ENCODE measurements around the gene SLC6A3. TPM values are rescaled to one million over a fixed set of nuclear protein-coding genes. Genes with fewer than 3 reads are reported as not detected.
"Not testable (repeated sequence)": the region's sequence is repeated elsewhere in the genome, so short reads cannot be mapped to it uniquely, and the experiment has no call there.

SLC6A3 gene
- total RNA-seq, 2 donors from 2014 or later: 0.18 TPM; not detected in 1

- H3K27me3 Mint-ChIP-seq (ENCODE audit: insufficient read depth): no peaks in the 10 kb centered on the region
- no peak overlapping the region for H3K4me3 Mint-ChIP-seq
- Histone ChIP-seq H3K9ac (ENCODE audit: extremely low read depth, low read length, poor library complexity, severe bottlenecking) (no peak overlapping the region), H3K36me3 (ENCODE audit: control insufficient read depth, insufficient read depth, low read length) (peaks cover 38% of the 10 kb centered on the region), H3K9me3 (ENCODE audit: control insufficient read depth, low read length) (peaks cover 42% of the 10 kb centered on the region), H3K27me3 (ENCODE audit: control insufficient read depth, insufficient read depth, low read length, poor library complexity, severe bottlenecking) (no peaks in the 10 kb centered on the region), H3K27ac (ENCODE audit: low read depth, low read length) (no peak overlapping the region), H3K4me1 (ENCODE audit: control insufficient read depth, insufficient read depth, low read length) (no peaks in the 10 kb centered on the region), H3K4me3 (ENCODE audit: low read length) (no peak overlapping the region)
- peaks cover 3% of the 10 kb centered on the region for H3K4me1 Mint-ChIP-seq
- DNase-seq: peak; percentile 43
- H3K27ac Mint-ChIP-seq: no peak overlapping the region
- H3K9me3 Mint-ChIP-seq: peaks cover 34% of the 10 kb centered on the region
- WGBS, 2 experiments (ENCODE audit: insufficient coverage in 1 of 2, insufficient read length in 1 of 2): 94 to 96% methylated on average over 15 to 16 of the region's 16 CpGs
- H3K36me3 Mint-ChIP-seq (ENCODE audit: low read depth): peaks cover 73% of the 10 kb centered on the region
- no peak for TF ChIP-seq CTCF (conservative IDR thresholded peaks at IDR 0.05)
Measured at GRCh38 chr5:1460054-1460682, 14.9 kb upstream of the SLC6A3 start.

- not testable (repeated sequence) for H3K4me3 Mint-ChIP-seq; H3K4me3 ChIP-seq (ENCODE audit: low read length); H3K4me1 Mint-ChIP-seq; H3K27me3 Mint-ChIP-seq (ENCODE audit: insufficient read depth); H3K27me3 ChIP-seq (ENCODE audit: control insufficient read depth, insufficient read depth, low read length, poor library complexity, severe bottlenecking); H3K27ac ChIP-seq (ENCODE audit: low read depth, low read length); H3K4me1 ChIP-seq (ENCODE audit: control insufficient read depth, insufficient read depth, low read length); H3K9ac ChIP-seq (ENCODE audit: extremely low read depth, low read length, poor library complexity, severe bottlenecking); DNase-seq; H3K27ac Mint-ChIP-seq
- Histone ChIP-seq H3K36me3 (ENCODE audit: control insufficient read depth, insufficient read depth, low read length) (peaks cover 31% of the 10 kb centered on the region), H3K9me3 (ENCODE audit: control insufficient read depth, low read length) (peaks cover 42% of the 10 kb centered on the region)
- Mint-ChIP-seq H3K36me3 (ENCODE audit: low read depth) (peaks cover 66% of the 10 kb centered on the region), H3K9me3 (peaks cover 39% of the 10 kb centered on the region)
- 100% methylated on average over 1 of the region's 2 CpGs for WGBS, 2 experiments (ENCODE audit: insufficient coverage in 1 of 2, insufficient read length in 1 of 2)
Measured at GRCh38 chr5:1459435-1459834, 14.2 kb upstream of the SLC6A3 start.

GRCh38 chr5:1456110-1456881 lies 11.1 kb upstream of the SLC6A3 start:
- H3K36me3 ChIP-seq (ENCODE audit: control insufficient read depth, insufficient read depth, low read length); H3K27ac ChIP-seq (ENCODE audit: low read depth, low read length); DNase-seq; H3K4me1 ChIP-seq (ENCODE audit: control insufficient read depth, insufficient read depth, low read length); H3K4me1 Mint-ChIP-seq; H3K27ac Mint-ChIP-seq; H3K9ac ChIP-seq (ENCODE audit: extremely low read depth, low read length, poor library complexity, severe bottlenecking); H3K4me3 Mint-ChIP-seq: not testable (repeated sequence)
- Histone ChIP-seq H3K27me3 (ENCODE audit: control insufficient read depth, insufficient read depth, low read length, poor library complexity, severe bottlenecking) (peaks cover 13% of the 10 kb centered on the region), H3K9me3 (ENCODE audit: control insufficient read depth, low read length) (peaks cover 65% of the 10 kb centered on the region), H3K4me3 (ENCODE audit: low read length) (peak overlapping the region; percentile 30)
- Mint-ChIP-seq H3K27me3 (ENCODE audit: insufficient read depth) (peaks cover 23% of the 10 kb centered on the region), H3K36me3 (ENCODE audit: low read depth) (peaks cover 39% of the 10 kb centered on the region), H3K9me3 (peaks cover 62% of the 10 kb centered on the region)
- WGBS, 2 experiments (ENCODE audit: insufficient coverage in 1 of 2, insufficient read length in 1 of 2): 82% methylated on average over 7 of the region's 20 CpGs; no CpG with 5 or more reads in 1 of the 2 experiments

GRCh38 chr5:1453613-1454012 lies 8.4 kb upstream of the SLC6A3 start:
- H3K4me3 Mint-ChIP-seq: no peak overlapping the region
- peaks cover 62% of the 10 kb centered on the region for H3K9me3 Mint-ChIP-seq
- Histone ChIP-seq H3K27ac (ENCODE audit: low read depth, low read length) (no peak overlapping the region), H3K9ac (ENCODE audit: extremely low read depth, low read length, poor library complexity, severe bottlenecking) (no peak overlapping the region), H3K36me3 (ENCODE audit: control insufficient read depth, insufficient read depth, low read length) (no peaks in the 10 kb centered on the region), H3K4me1 (ENCODE audit: control insufficient read depth, insufficient read depth, low read length) (no peaks in the 10 kb centered on the region), H3K4me3 (ENCODE audit: low read length) (no peak overlapping the region), H3K9me3 (ENCODE audit: control insufficient read depth, low read length) (peaks cover 61% of the 10 kb centered on the region), H3K27me3 (ENCODE audit: control insufficient read depth, insufficient read depth, low read length, poor library complexity, severe bottlenecking) (peaks cover 40% of the 10 kb centered on the region)
- no peak overlapping the region for H3K27ac Mint-ChIP-seq
- DNase-seq: no peak
- H3K27me3 Mint-ChIP-seq (ENCODE audit: insufficient read depth): peaks cover 48% of the 10 kb centered on the region
- TF ChIP-seq CTCF (conservative IDR thresholded peaks at IDR 0.05): no peak
- peaks cover 21% of the 10 kb centered on the region for H3K36me3 Mint-ChIP-seq (ENCODE audit: low read depth)
- 79% methylated on average over 2 of the region's 2 CpGs; no CpG with 5 or more reads in 1 of the 2 experiments for WGBS, 2 experiments (ENCODE audit: insufficient coverage in 1 of 2, insufficient read length in 1 of 2)
- H3K4me1 Mint-ChIP-seq: no peaks in the 10 kb centered on the region
